Measurements from ENCODE around the gene ACTG2. TPM values are rescaled to one million over a fixed set of nuclear protein-coding genes. Genes with fewer than 3 reads are reported as not detected.
A peak's percentile ranks its signal among the peaks of the same experiment; 100 is the strongest.

Gene ACTG2
- total and polyA plus RNA-seq, 10 of the 15 experiments (the other 5 are each of a cell fraction or from before 2014, with no cell fraction given), result 0.06 to 0.97 (median 0.12) TPM; not detected in 7

GRCh38 chr2:73907840-73908452 lies 15.1 kb downstream of the ACTG2 start (continued):
- TF ChIP-seq MTA3 (IDR thresholded peaks at IDR 0.05; ENCODE audit: borderline replicate concordance, low read length) (no peak), RAD51 (IDR thresholded peaks at IDR 0.05) (peak; percentile 85), BMI1 (IDR thresholded peaks at IDR 0.05; ENCODE audit: borderline replicate concordance) (no peak), MAX (IDR thresholded peaks at IDR 0.05; ENCODE audit: low read depth, low read length) (no peak), PBX3 (IDR thresholded peaks at IDR 0.05; ENCODE audit: insufficient replicate concordance, low read depth, low read length) (no peak), USF1 (IDR thresholded peaks at IDR 0.05; ENCODE audit: borderline replicate concordance, extremely low read length, insufficient read depth, low read depth, low read length) (peak; percentile 70), YBX1 (IDR thresholded peaks at IDR 0.05) (no peak), PRDM15 (CRISPR knock-in tag; IDR thresholded peaks at IDR 0.05) (no peak), TCF12 (IDR thresholded peaks at IDR 0.05; ENCODE audit: low read depth, low read length) (no peak), NKRF (conservative IDR thresholded peaks at IDR 0.05) (no peak), POU2F2 (IDR thresholded peaks at IDR 0.05; ENCODE audit: borderline replicate concordance, low read depth, low read length) (no peak), CBFB (IDR thresholded peaks at IDR 0.05; ENCODE audit: low read depth) (no peak), NFXL1 (IDR thresholded peaks at IDR 0.05; ENCODE audit: borderline replicate concordance) (no peak), E4F1 (IDR thresholded peaks at IDR 0.05; ENCODE audit: borderline replicate concordance, partially characterized antibody) (no peak)
